A549 treated with CpdA at 1 μM for 4 hours (cell line): Measurements from ENCODE around the gene CD27. TPM values are rescaled to one million over a fixed set of nuclear protein-coding genes. Genes with fewer than 3 reads are reported as not detected.

Source experiments
- total RNA-seq: library from RNA; stranded (reverse); fragments of 200-300 nt; extraction: Qiagen RNA extraction; gene quantifications from 5 replicates; pipeline ENCODE4 v1.2.3, GENCODE V29; 2022; ENCODE audit warnings: low read depth

Gene CD27
- total RNA-seq: not detected in 5 replicates

DNA sequence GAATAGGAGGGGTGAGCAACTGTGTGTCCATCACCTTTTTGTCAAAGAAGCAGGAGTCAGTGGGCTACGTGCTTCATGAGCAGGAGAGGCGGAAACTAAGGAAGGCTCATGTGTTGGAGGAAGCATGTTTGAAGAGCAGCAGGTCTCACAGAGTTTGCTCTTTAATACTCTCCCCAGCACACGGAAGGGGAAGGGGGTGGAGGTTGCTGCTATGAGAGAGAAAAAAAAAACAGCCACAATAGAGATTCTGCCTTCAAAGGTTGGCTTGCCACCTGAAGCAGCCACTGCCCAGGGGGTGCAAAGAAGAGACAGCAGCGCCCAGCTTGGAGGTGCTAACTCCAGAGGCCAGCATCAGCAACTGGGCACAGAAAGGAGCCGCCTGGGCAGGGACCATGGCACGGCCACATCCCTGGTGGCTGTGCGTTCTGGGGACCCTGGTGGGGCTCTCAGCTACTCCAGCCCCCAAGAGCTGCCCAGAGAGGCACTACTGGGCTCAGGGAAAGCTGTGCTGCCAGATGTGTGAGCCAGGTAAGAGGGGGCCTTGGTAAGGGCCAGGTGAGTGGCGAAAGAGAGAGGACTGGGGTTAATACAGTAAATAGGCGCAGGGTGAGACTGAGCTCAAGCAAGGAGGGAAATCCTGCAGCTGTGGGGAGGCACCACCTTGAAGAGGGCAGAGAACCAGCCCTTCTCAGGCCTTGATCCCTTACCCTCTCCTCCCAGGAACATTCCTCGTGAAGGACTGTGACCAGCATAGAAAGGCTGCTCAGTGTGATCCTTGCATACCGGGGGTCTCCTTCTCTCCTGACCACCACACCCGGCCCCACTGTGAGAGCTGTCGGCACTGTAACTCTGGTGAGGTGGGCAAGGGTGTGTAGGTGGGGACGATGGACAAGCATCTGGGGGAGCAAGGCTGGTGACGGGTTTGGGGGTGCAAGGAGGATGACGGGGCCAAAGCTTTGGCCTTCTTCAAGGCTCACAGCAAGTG, at the start of gene CD27:
TSS of gene CD27 (plus strand) at position 252 of the 985 bp plus-strand sequence. CDS start at position 393, 141 bp downstream.

DNA sequence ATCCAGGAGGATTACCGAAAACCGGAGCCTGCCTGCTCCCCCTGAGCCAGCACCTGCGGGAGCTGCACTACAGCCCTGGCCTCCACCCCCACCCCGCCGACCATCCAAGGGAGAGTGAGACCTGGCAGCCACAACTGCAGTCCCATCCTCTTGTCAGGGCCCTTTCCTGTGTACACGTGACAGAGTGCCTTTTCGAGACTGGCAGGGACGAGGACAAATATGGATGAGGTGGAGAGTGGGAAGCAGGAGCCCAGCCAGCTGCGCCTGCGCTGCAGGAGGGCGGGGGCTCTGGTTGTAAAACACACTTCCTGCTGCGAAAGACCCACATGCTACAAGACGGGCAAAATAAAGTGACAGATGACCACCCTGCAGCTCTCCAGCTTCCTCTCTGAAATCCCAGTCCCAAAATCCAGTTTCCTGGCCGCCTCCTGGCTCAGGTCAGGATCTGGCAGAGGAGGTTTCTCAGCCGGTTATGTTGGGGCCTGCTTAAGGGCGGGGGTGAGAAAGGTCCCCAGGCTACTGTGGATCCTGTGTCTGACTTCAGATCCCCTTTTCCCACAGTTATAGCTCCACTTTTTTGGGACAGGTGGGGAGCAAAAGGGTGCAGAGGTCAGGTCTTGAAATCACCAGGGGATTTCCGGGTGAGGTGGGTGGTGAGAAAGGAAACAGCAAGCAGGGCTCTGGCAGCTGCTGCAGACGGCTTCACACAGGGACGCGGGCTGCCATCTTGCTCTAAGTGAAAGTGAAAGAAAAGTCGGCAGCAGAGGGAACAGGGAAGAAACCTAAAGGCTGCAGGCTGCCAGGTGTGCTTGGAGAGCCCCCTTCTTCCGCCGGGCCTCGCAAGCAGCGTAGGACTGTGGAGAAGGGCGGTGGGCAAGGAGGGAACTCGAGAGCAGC, 6.8 kb downstream of the CD27 start, which contains the start of gene TAPBPL:
TSS of gene TAPBPL (plus strand) at position 695 of the 897 bp plus-strand sequence. CDS start 207 bp downstream, outside the sequence.

DNA sequence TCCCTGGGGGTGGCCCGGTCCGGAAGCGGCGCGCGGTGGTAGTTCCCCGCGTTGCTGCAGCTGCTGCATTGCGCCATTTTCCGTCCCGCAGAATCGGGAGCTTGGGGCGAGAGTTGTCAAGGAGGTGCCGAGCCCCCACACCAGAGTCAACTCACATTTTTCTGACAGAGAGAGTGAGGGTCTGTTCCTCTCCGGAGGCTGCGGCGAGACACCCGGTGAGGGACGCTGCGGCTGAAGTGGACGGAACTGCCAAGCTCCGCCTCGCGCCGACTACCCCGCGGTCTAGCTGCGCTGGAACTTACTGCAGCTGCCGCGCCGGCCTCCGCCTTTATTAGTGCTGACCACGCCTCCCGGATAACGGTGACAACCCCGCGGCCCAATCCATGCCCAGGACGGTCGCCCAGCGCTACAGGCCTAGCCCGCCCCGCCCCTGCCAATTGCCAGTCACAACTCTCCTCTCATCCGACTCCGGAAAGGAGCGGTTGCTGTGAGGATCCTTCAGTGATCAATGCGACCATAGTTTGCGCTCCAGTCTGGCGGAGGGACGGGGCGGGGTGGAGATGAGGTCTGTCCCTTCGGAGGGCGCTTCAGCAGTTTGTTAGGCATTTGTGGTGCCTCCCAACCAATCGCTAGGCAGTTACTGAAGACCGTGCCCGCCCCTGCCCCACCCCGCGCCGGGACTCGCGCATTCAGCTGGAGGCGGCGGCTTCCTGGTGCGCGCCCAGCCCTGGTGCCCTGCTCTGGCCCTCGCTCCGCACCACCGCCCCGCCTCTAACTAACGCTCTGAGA, 25.8 kb downstream of the CD27 start, which contains the start of gene VAMP1:
TSS of gene VAMP1 (minus strand) at position 303 of the 789 bp plus-strand sequence. CDS start at position 157, 146 bp downstream.

DNA sequence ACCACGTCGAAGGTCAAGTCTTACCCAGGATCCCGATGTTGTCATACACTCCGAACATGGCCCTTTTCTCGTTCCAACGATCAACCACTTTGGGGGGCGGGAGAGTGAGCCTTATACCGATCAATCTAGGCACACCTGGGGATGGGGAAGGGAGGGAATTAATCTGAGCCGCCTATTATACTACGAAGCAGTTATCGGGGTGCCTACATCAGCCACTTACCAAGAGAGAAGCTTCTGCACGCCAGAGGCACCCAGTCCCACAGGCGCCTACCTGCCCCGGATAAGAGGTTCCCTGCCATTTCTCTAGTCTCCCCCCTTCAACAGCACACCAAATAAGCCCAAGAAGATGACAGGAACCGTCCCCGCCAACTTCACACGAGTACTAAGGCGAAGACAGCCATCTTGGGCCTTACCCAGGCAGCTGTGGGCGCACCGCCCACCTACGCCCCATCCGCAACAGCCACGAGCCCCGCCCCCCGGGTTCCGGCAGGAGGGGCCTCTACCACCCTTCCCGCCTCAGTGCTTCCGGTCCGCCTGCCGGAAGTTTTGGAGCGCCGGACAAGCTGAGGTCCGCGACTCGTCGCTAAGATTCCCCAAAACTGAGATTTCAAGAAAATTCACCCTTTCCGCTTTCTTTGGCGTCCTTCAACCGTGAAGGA, 48.2 kb downstream of the CD27 start, which contains the start of gene MRPL51:
TSS of gene MRPL51 (minus strand) at position 425 of the 659 bp plus-strand sequence. CDS start at position 299, 126 bp downstream.

DNA sequence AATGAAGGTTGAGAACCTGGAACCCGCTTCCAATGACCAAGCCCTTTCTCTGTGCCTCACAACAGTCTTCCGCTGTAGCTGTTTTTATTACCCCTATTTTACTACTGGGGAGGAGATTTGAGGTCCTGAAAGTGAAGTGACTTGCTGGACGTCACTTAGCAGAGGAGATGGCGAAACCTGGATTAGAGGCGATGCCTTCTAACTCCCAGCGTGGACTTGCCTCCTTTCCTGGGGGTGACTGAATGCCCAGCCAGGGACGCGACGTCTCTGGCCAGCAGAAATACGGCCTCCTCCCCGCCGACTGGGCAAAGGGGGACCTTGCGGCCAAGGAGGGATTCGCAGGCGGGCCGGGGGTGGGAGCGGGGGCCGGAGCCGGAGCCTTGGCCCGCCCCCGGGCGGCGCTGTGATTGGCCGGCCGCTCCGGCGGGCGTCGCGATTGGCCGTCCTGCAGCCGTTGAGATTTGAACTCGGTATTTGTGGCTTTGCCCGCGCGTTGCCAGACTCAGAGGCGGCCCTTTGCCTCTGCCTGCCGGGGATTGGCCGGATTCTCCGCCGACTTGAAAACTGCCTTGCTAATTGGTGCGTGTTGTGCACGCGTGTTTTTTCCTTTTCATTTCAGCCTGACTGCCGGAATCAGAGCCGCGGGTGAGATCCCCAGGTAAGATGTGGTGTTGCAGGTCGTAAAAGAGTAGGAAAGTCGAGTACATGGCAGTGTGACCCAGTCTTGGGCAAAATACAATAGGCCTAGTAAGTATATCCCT, 48.9 kb downstream of the CD27 start, which contains the start of gene NCAPD2:
TSS of gene NCAPD2 (plus strand) at position 606 of the 761 bp plus-strand sequence. CDS start 997 bp downstream, outside the sequence.

Other genes starting within 250 kb of the CD27 start
- gene CD9, start 244.6 kb upstream of the CD27 start, total RNA-seq: 237 to 263 TPM (median 254 TPM) in 5 replicates
- 0.15 to 0.54 TPM (median 0.17 TPM) in 5 replicates for gene PLEKHG6, start 134.3 kb upstream of the CD27 start, total RNA-seq
- 321 to 616 TPM (median 448 TPM) in 5 replicates for gene TNFRSF1A, start 102.9 kb upstream of the CD27 start, total RNA-seq
- gene SCNN1A, start 69.4 kb upstream of the CD27 start, total RNA-seq: 2.6 to 6.0 TPM (median 3.6 TPM) in 5 replicates
- 165 to 193 TPM (median 184 TPM) in 5 replicates for gene LTBR, start 60.8 kb upstream of the CD27 start, total RNA-seq
- 3.3 to 4.0 TPM (median 3.5 TPM) in 5 replicates for gene TAPBPL, start 7.1 kb downstream of the CD27 start, total RNA-seq
- 9.3 to 14.6 TPM (median 11.5 TPM) in 5 replicates for gene VAMP1, start 25.7 kb downstream of the CD27 start, total RNA-seq
- 309 to 338 TPM (median 322 TPM) in 5 replicates for gene MRPL51, start 48.3 kb downstream of the CD27 start, total RNA-seq
- 61.0 to 81.2 TPM (median 71.4 TPM) in 5 replicates for gene NCAPD2, start 49.1 kb downstream of the CD27 start, total RNA-seq
- gene GAPDH, start 89.6 kb downstream of the CD27 start, total RNA-seq: 6,616 to 9,315 TPM (median 8,933 TPM) in 5 replicates
- 2.2 to 3.2 TPM (median 2.3 TPM) in 5 replicates for gene IFFO1, start 111.1 kb downstream of the CD27 start, total RNA-seq
- 105 to 124 TPM (median 114 TPM) in 5 replicates for gene NOP2, start 123.3 kb downstream of the CD27 start, total RNA-seq
- gene CHD4, start 162.4 kb downstream of the CD27 start, total RNA-seq: 64.4 to 86.3 TPM (median 68.7 TPM) in 5 replicates
- 0.34 to 0.59 TPM (median 0.54 TPM) in 5 replicates for gene LPAR5, start 191.0 kb downstream of the CD27 start, total RNA-seq
- 0.10 to 0.24 TPM (median 0.18 TPM) in 4 of 5 replicates, not detected in the other for gene ACRBP, start 202.5 kb downstream of the CD27 start, total RNA-seq
- 12.4 to 18.9 TPM (median 17.0 TPM) in 5 replicates for gene ING4, start 218.2 kb downstream of the CD27 start, total RNA-seq
- 52.4 to 68.0 TPM (median 62.6 TPM) in 5 replicates for gene ZNF384, start 244.4 kb downstream of the CD27 start, total RNA-seq